Pancreas (tissue), 10 donors: ENCODE results near the gene ACTG2. TPM values are rescaled to one million over a fixed set of nuclear protein-coding genes. Genes with fewer than 3 reads are reported as not detected.
"Not testable (repeated sequence)": the region's sequence is repeated elsewhere in the genome, so short reads cannot be mapped to it uniquely, and the experiment has no call there.

Experiments
- ATAC-seq, 4 donors: fragments of 200-7000 bp; cut with Tn5 transposase; one replicate each; pipeline versions ENCODE4 v1.8.0 to v1.9.1; 2020; ENCODE audit warnings: mild to moderate bottlenecking in 4 of 4, moderate library complexity in 4 of 4
- DNase-seq, 6 donors: peaks; one replicate each; pipeline ENCODE4 v3.0.0-alpha.2; 2020
- FAIRE-seq: peaks from 2 replicates; lab custom pipeline; 2012; peaks lifted over from hg19 to GRCh38; lab: Jason Lieb, UNC
- H3K27ac ChIP-seq, 4 donors: fragments of 200-600 bp; sonication (generic); 1 replicate in 3 of 4; 2 replicates in 1 of 4; pipeline versions ENCODE4 v1.5.0 to v1.8.0; 2020
- H3K27me3 ChIP-seq, 4 donors: fragments of 200-600 bp; one replicate each; pipeline ENCODE4 v1.8.0; 2021
- H3K36me3 ChIP-seq, 3 donors: fragments of 200-600 bp; sonication (generic) in 1 of 3; one replicate each; pipeline versions ENCODE4 v1.5.0 to v1.8.0; 2020 to 2021
- H3K4me1 ChIP-seq, 3 donors: fragments of 200-600 bp; one replicate each; pipeline ENCODE4 v1.8.0; 2021
- H3K4me3 ChIP-seq, 4 donors: fragments of 200-600 bp; sonication (generic) in 2 of 4; one replicate each; pipeline versions ENCODE4 v1.5.0 to v1.8.0; 2020 to 2021
- H3K9me3 ChIP-seq, 4 donors: fragments of 200-600 bp; one replicate each; pipeline ENCODE4 v1.8.0; 2021
- WGBS, 2 donors: extraction: QIAGEN DNeasy Blood & Tissue Kit; methylation state at CpG; one replicate each; pipeline ENCODE4 v1.1.7; 2013; 5-methylcytosine and 5-hydroxymethylcytosine counted together
- intact Hi-C, 3 donors: fragments of 100-400 bp; cut with DNase I; formaldehyde crosslinking; loops; one replicate each; pipeline versions ENCODE4 v1.11.1 to v1.14.2; 2022
- polyA plus RNA-seq, 2 donors: library from polyadenylated mRNA; stranded (reverse); fragments of 200-250 nt; gene quantifications; one replicate each; pipeline ENCODE4 v1.2.3, GENCODE V29; 2013
- total RNA-seq, 6 donors: library from RNA; stranded (reverse); fragmentation: NEBNext Ultra II Directional in 4 of 6; extraction: Animal tissue kit (Norgen Biotek cat#: 25700) in 4 of 6; gene quantifications; one replicate each; pipeline versions ENCODE4 v1.2.1 to v1.2.4, GENCODE V29; 2021 to 2023
- TF ChIP-seq, protein P1 (sequence below), 4 donors: fragments of 200-600 bp; sonication (generic) in 3 of 4; IDR thresholded peaks; one replicate each; pipeline versions ENCODE4 v1.5.0 to v1.8.0; 2021; ENCODE audit warnings: antibody characterized with exemption in 4 of 4
- donor health status: healthy with polysubstance abuse.
- donor health status: DM: no; HTN: no; CAD: no; lungs with moderate emphysema.
- donor health status: DM: no; HTN: no; CAD: no.
- donor health status: control.
- donor health status: control.
- donor health status: Bipolar disorder and iron deficiency.
- donor health status: DM: yes; HTN: yes; CAD: no.
- donor health status: DM: no; HTN: no; CAD: no.
- donor health status: DM: no; HTN: no; CAD: no.
- donor health status: DM: yes; HTN: yes; CAD: no.

The ACTG2 gene
- total and polyA plus RNA-seq, 8 donors, result 0.28 to 76.3 (median 1.7) TPM

GRCh38 chr2:73937899-73938298 lies 45.1 kb downstream of the ACTG2 start:
- Histone ChIP-seq H3K4me3 (no peak overlapping the region), H3K27ac (no peak overlapping the region), H3K27me3 (no peaks in the 10 kb centered on the region), H3K9me3 (no peaks in the 10 kb centered on the region), H3K4me1 (no peaks in the 10 kb centered on the region), H3K36me3 (no peaks in the 10 kb centered on the region)
- ATAC-seq, result no peak
- TF ChIP-seq, protein P1, sequence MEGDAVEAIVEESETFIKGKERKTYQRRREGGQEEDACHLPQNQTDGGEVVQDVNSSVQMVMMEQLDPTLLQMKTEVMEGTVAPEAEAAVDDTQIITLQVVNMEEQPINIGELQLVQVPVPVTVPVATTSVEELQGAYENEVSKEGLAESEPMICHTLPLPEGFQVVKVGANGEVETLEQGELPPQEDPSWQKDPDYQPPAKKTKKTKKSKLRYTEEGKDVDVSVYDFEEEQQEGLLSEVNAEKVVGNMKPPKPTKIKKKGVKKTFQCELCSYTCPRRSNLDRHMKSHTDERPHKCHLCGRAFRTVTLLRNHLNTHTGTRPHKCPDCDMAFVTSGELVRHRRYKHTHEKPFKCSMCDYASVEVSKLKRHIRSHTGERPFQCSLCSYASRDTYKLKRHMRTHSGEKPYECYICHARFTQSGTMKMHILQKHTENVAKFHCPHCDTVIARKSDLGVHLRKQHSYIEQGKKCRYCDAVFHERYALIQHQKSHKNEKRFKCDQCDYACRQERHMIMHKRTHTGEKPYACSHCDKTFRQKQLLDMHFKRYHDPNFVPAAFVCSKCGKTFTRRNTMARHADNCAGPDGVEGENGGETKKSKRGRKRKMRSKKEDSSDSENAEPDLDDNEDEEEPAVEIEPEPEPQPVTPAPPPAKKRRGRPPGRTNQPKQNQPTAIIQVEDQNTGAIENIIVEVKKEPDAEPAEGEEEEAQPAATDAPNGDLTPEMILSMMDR (IDR thresholded peaks at IDR 0.05), result no peak
- intact Hi-C loops, result no loop called here
- FAIRE-seq, result no peak
- no peak for DNase-seq

- intact Hi-C loops, result no loop called here
- FAIRE-seq (no peak), DNase-seq (no peak), ATAC-seq (peak in 1 of 4 donors; percentile 18)
- WGBS, 2 donors, result 61 to 62% methylated on average over 5 of the region's 5 CpGs
- TF ChIP-seq, protein P1 (IDR thresholded peaks at IDR 0.05), result no peak
- H3K9me3 ChIP-seq, result no peaks in the 10 kb centered on the region
- no peak overlapping the region for H3K27ac ChIP-seq
- H3K27me3 ChIP-seq, result no peaks in the 10 kb centered on the region
- no peaks in the 10 kb centered on the region for H3K36me3 ChIP-seq
- H3K4me3 ChIP-seq, result no peak overlapping the region
- no peaks in the 10 kb centered on the region for H3K4me1 ChIP-seq
Measured at GRCh38 chr2:73938718-73939352, 46.0 kb downstream of the ACTG2 start.

- no peaks in the 10 kb centered on the region for H3K4me1 ChIP-seq
- no peaks in the 10 kb centered on the region for H3K36me3 ChIP-seq
- H3K27me3 ChIP-seq, result no peaks in the 10 kb centered on the region
- 69 to 74% methylated on average over 2 of the region's 2 CpGs for WGBS, 2 donors
- H3K27ac ChIP-seq, result no peak overlapping the region
- intact Hi-C loops, result no loop called here
- TF ChIP-seq, protein P1 (IDR thresholded peaks at IDR 0.05), result no peak
- no peak for FAIRE-seq
- peak in 1 of 6 donors; percentile 29 for DNase-seq
- peak; percentile 72 to 87 (median 79) for ATAC-seq
- no peaks in the 10 kb centered on the region for H3K9me3 ChIP-seq
- no peak overlapping the region for H3K4me3 ChIP-seq
Measured at GRCh38 chr2:73939419-73939818, 46.6 kb downstream of the ACTG2 start.

DNA sequence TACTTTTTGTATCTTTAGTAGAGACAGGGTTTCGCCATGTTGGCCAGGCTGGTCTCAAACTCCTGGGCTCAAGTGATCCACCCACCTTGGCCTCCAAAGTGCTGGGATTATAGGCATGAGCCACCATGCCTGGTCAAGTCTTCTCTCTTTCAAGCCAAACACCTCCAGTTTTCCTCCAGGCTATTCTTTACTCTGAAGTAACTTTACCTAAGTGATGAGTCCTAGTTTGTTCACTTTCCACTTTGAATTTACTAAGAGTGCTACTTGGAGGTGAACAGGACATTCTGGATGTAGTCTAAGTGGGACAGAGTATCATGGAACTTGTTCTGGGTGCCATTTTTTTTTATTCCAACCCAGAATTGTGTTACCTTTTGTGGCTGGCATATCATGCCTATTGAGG lies 47.3 kb downstream of the ACTG2 start:
- H3K27ac ChIP-seq, H3K36me3 ChIP-seq, intact Hi-C loops, H3K4me3 ChIP-seq, DNase-seq, ATAC-seq, H3K4me1 ChIP-seq, H3K27me3 ChIP-seq, FAIRE-seq, H3K9me3 ChIP-seq: not testable (repeated sequence)
- WGBS, 2 donors, result 90 to 93% methylated on average over 1 of the region's 1 CpG

- no peaks in the 10 kb centered on the region for H3K27me3 ChIP-seq
- TF ChIP-seq, protein P1 (IDR thresholded peaks at IDR 0.05), result no peak
- H3K4me3 ChIP-seq, result no peak overlapping the region
- H3K4me1 ChIP-seq, result no peaks in the 10 kb centered on the region
- WGBS, 2 donors, result 56 to 57% methylated on average over 2 of the region's 2 CpGs
- ATAC-seq, result no peak
- H3K36me3 ChIP-seq, result peaks cover 0 to 2% (median 0%) of the 10 kb centered on the region in 3 donors
- intact Hi-C loops, result no loop called here
- no peak overlapping the region for H3K27ac ChIP-seq
- H3K9me3 ChIP-seq, result no peaks in the 10 kb centered on the region
- FAIRE-seq, result no peak
- DNase-seq, result no peak
Measured at GRCh38 chr2:73942664-73943063, 49.9 kb downstream of the ACTG2 start.
